ENCODE measurements around the gene SETBP1.

SETBP1 gene

DNA sequence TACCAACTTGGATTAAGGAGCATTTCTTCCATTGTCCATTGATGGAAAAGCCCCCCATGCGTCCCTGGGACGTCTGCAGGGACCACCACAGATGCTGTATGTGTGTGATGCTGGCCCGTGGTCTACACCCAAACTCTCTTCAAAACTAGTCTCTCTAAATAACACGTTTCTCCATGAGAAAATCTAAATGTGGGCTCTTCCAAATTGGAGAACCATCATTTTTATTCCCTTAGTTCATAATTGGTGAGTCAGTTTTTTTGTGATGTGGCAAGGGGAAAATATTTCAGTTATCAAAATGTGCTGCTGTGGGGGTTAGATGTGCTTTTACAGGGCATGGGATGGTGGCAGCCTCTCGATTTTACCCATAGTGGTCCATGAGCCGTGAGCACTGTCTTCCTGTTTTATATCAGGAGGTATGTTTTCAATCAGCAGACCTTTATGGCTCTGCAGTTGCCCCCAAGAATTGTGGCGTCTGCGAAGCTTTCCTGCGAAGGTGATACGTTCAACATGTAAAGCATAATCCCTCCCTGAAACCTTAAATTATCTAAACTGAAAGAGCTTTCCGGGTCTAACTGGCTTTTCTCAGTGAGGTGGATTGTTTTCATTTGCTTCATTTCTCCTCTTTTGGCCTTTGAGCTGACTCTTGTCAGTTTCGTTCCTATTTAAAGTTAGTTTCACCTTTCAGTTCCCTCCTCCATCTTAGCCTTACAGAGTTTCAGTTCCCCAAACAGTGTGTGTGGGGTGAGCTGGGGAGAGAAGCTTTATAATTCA lies 78.4 kb downstream of the SETBP1 start:
- H3K4me3 ChIP-seq, result no peak overlapping the region
- H3K4me1 ChIP-seq, result no peaks in the 10 kb centered on the region

DNA sequence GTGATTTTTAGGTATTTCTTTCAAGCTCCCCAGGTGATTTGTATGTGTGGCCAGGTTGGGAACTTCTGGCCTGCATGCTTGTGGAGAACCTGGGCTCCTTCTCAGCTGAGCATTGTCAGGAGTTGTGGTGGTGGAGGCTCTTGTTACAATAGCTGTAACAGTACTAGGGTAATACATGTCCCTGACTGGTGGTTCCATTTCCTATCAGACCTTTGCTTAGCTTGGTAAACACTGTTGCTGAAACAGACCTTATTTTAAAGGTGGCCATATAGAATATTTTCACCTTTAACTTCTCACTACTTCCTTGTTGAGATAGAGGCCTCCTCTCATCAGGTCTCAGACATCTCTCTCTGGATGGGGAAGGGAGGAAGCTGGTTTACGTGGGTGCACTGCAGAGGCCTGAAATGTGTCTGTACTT lies 79.2 kb downstream of the SETBP1 start:
- no peaks in the 10 kb centered on the region for H3K27me3 ChIP-seq (ENCODE audit: low read depth)
- in situ Hi-C loops (cut with MboI; ENCODE audit: low sequenced_read_pairs), result no loop called here
- no peaks in the 10 kb centered on the region for H3K4me1 ChIP-seq
- H3K36me3 ChIP-seq (replicated peaks), result no peaks in the 10 kb centered on the region
- DNase-seq (ENCODE audit: low spot score in 2 of 2), result no peak
- H3K9me3 ChIP-seq, result no peaks in the 10 kb centered on the region
- H3K4me3 ChIP-seq, result no peak overlapping the region

More for the DNA sequence above, 78.4 kb downstream of the SETBP1 start:
- in situ Hi-C loops (cut with MboI; ENCODE audit: low sequenced_read_pairs), result no loop called here
- Histone ChIP-seq H3K9me3 (no peaks in the 10 kb centered on the region), H3K36me3 (replicated peaks) (no peaks in the 10 kb centered on the region), H3K27me3 (ENCODE audit: low read depth) (no peaks in the 10 kb centered on the region)
- no peak for DNase-seq (ENCODE audit: low spot score in 2 of 2)

DNA sequence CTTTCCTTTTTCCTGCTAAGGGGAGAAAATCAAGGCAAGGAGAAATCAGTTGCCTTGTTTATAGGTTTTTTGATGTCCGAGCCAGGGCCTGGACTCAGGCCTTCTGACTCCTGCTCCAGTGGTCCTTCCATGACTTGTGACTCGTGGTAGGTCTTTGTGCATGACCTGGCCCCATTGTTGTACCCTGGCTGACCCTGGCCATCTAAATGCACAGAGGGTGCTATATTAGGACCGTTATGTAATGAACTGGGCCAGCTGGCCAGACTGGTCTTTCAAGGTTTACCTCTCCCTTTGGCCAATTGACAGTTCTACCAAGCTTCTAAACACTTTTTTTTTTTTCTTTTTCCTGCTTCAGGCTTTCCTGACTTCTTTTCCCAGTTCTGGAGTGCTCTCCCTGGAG lies 81.1 kb downstream of the SETBP1 start:
- in situ Hi-C loops (cut with MboI; ENCODE audit: low sequenced_read_pairs), result no loop called here
- Histone ChIP-seq H3K4me3 (no peak overlapping the region), H3K9me3 (no peaks in the 10 kb centered on the region), H3K27me3 (ENCODE audit: low read depth) (no peaks in the 10 kb centered on the region), H3K4me1 (no peaks in the 10 kb centered on the region), H3K36me3 (replicated peaks) (no peaks in the 10 kb centered on the region)
- no peak for DNase-seq (ENCODE audit: low spot score in 2 of 2)

DNA sequence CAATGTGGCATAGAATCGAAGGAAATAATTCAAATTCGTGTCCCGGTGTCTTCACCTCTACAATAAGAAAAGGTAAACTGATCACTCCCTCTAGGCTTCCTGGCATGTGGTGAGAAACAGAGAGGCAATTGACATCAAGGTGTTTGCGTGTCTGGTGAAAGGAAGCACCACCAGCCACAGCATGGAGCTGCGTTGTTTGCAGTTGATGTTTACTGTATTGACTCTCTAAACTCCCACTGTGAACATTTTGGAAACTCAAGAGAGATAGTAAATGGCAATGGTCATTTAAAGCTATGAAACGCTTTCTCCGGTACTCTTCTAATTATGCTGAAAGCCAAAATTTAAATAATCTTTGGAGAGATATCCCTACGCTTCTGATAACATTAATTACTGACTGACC lies 82.6 kb downstream of the SETBP1 start:
- in situ Hi-C loops (cut with MboI; ENCODE audit: low sequenced_read_pairs), result no loop called here
- DNase-seq (ENCODE audit: low spot score in 2 of 2), result no peak
- no peaks in the 10 kb centered on the region for H3K27me3 ChIP-seq (ENCODE audit: low read depth)
- H3K36me3 ChIP-seq (replicated peaks), result no peaks in the 10 kb centered on the region
- H3K4me3 ChIP-seq, result no peak overlapping the region
- H3K4me1 ChIP-seq, result no peaks in the 10 kb centered on the region
- no peaks in the 10 kb centered on the region for H3K9me3 ChIP-seq

DNA sequence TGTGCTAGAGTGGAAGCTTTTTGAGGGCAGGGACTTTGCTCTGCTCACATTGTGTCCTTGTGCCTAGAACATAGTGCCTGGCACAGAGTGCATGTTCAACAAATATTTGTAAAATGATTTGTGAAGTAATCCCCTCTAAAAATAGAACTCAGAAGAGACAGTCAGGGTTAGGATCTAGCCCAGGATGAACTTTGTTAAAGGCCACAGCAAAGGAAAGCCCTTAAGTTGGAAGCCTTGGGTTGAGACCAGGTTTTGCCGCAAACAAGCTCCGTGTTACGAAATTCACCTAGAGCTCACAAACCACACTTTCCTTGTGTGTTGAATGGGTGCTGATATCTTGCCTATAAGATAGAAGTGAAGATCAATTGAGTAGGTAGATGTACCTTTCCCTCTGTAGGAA lies 84.2 kb downstream of the SETBP1 start:
- H3K4me1 ChIP-seq, result no peaks in the 10 kb centered on the region
- in situ Hi-C loops (cut with MboI; ENCODE audit: low sequenced_read_pairs), result no loop called here
- no peak for DNase-seq (ENCODE audit: low spot score in 2 of 2)
- H3K4me3 ChIP-seq, result no peak overlapping the region
- no peaks in the 10 kb centered on the region for H3K27me3 ChIP-seq (ENCODE audit: low read depth)
- H3K9me3 ChIP-seq, result no peaks in the 10 kb centered on the region
- no peaks in the 10 kb centered on the region for H3K36me3 ChIP-seq (replicated peaks)

DNA sequence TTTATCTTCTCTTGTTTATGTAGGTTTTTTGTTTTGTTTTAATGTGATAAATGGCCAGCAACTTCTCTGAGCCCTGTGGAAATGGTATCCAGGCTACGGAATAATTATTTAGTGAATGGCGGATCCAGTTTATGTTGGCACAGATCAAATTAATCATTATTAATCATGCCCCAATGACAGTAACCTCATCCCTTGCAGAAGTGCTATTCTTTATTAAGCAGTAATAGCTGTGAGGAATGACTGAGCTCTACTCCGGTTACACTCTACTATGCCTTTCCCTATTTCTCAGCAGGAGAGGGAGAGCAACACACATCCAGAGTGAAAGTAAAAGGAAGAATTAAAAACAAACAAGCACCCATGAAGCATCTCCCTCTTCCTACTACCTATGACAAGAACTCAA lies 84.8 kb downstream of the SETBP1 start:
- no peak for DNase-seq (ENCODE audit: low spot score in 2 of 2)
- no peak overlapping the region for H3K4me3 ChIP-seq
- H3K36me3 ChIP-seq (replicated peaks), result no peaks in the 10 kb centered on the region
- H3K27me3 ChIP-seq (ENCODE audit: low read depth), result no peaks in the 10 kb centered on the region
- no peaks in the 10 kb centered on the region for H3K9me3 ChIP-seq
- H3K4me1 ChIP-seq, result no peaks in the 10 kb centered on the region
- in situ Hi-C loops (cut with MboI; ENCODE audit: low sequenced_read_pairs), result no loop called here

DNA sequence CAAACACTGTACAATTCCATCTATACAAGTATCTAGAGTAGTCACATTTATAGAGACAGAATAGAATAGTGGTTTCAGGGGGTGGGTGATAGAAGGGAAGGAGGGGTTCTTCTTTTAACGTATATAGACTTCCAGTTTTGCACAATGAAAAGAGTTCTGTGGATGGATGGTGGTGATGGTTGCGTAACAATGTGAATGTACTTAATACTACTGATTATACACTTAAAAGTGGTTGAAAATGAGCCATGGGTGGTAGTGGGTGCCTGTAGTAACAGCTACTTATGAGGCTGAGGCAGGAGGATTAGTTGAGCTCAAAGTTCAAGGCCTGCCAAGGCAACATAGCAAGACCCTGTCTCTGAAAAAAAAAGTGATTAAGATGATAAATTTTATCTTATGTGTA lies 85.8 kb downstream of the SETBP1 start:
- no peak overlapping the region for H3K4me3 ChIP-seq
- H3K27me3 ChIP-seq (ENCODE audit: low read depth), result no peaks in the 10 kb centered on the region
- no peaks in the 10 kb centered on the region for H3K4me1 ChIP-seq
- H3K9me3 ChIP-seq, result no peaks in the 10 kb centered on the region
- DNase-seq (ENCODE audit: low spot score in 2 of 2), result no peak
- H3K36me3 ChIP-seq (replicated peaks), result no peaks in the 10 kb centered on the region
- in situ Hi-C loops (cut with MboI; ENCODE audit: low sequenced_read_pairs), result no loop called here

DNA sequence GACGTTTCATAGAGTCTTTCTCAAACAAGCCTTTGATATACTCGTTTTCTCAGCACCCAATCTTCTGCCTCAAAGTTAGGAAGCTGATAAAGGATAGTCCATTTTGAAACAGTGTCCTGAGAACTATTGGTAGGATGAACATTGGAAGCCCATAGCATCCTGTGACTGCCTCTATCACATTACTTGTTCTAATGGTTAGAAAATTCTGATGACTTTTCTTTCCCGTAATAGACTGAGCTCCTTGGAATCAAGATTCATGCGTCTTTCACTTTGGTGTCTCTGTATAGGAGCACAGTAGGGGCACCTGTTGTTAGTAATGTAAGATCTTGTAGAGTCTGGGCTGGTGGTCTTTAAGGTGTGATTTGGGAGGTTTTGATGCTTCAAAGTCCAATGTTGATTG lies 87.1 kb downstream of the SETBP1 start:
- no peak for DNase-seq (ENCODE audit: low spot score in 2 of 2)
- in situ Hi-C loops (cut with MboI; ENCODE audit: low sequenced_read_pairs), result no loop called here
- Histone ChIP-seq H3K36me3 (replicated peaks) (no peaks in the 10 kb centered on the region), H3K27me3 (ENCODE audit: low read depth) (no peaks in the 10 kb centered on the region), H3K4me1 (no peaks in the 10 kb centered on the region), H3K9me3 (no peaks in the 10 kb centered on the region), H3K4me3 (no peak overlapping the region)

DNA sequence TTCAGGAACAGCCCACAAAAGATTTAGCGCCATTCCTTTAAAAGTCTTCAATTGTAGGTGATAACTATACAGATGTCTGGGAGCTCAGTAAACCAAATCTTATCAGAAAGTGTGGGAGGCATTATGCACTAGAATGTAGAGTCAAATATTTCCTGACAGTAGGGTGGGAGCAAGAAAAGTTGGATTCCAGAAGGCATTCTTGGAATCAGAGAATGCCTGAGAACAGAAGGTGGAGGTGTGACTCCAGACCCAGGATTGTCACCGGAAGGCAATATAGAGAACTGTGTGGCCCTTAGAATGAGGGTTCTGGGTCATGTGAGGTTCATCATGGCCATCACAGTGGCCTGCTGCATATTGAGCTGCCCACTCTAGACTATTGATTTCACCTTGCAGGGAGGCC lies 90.0 kb downstream of the SETBP1 start:
- DNase-seq (ENCODE audit: low spot score in 2 of 2), result no peak
- Histone ChIP-seq H3K36me3 (replicated peaks) (no peaks in the 10 kb centered on the region), H3K9me3 (no peaks in the 10 kb centered on the region), H3K27me3 (ENCODE audit: low read depth) (no peaks in the 10 kb centered on the region), H3K4me1 (no peaks in the 10 kb centered on the region), H3K4me3 (no peak overlapping the region)
- in situ Hi-C loops (cut with MboI; ENCODE audit: low sequenced_read_pairs), result no loop called here

DNA sequence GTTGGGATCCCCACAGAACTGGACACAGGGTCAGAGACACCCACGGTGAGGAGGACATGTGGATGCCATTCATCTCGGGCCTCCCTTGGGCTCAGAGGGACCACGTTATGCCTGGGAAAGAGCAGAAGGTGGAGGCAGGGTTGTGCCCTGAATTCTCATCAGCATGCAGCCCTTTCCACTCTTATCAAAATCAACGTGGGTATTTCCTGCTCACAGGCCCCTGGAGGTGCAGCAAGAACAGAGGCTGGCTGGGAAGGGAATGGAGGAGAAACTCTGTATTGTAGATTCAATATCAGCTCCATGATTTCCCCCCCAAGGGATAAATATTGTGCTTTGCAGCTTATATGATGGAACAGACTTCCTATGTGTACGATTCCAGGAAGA lies 90.9 kb downstream of the SETBP1 start:
- in situ Hi-C loops (cut with MboI; ENCODE audit: low sequenced_read_pairs), result no loop called here
- Histone ChIP-seq H3K27me3 (ENCODE audit: low read depth) (no peaks in the 10 kb centered on the region), H3K4me3 (no peak overlapping the region), H3K4me1 (no peaks in the 10 kb centered on the region), H3K9me3 (no peaks in the 10 kb centered on the region), H3K36me3 (replicated peaks) (no peaks in the 10 kb centered on the region)
- no peak for DNase-seq (ENCODE audit: low spot score in 2 of 2)

DNA sequence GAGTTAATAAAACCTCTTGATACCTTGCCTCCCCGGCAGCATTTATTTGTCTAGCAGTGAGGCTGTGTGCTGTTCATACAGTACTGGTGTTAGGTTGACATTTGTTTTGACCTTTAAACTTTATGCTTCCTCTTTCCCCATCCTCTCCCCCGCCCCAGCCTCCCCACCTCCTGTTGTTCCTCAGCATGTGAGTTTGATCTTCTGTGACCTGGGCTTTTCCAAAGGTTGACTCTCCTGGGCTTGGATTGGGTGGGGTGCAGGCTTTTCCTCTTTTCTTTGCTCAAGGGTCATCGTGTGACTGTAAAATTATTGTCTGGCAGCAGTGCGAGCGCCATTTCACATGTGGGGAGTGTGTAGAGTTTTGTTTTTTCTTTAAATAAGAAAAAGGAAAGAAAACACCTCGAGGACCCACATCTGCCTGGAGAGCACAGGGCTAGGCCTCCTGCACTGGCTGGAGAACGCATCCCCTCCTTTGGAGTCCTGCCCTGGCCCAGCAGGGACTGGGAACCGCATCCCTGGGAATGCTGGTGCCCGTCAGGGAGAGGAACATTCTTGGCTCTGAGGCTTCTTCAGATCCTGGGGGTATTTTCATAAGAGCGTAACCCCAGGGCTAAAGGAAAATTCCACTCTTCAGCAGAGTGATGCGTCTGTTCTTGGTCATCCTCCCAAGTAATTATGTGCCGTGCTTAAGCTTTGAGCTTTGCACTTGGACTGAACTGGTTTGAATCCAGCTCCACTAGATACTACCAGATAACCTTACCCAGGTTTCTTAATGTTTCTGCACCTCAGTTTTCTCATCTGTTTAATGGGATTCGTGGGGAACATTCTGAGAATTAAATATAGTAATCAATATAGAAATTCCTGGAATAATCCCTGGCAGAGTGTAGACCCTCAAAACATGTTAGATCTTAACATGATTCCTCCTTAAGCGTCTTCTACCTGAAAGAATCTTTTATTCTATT lies 91.5 kb downstream of the SETBP1 start:
- in situ Hi-C loops (cut with MboI; ENCODE audit: low sequenced_read_pairs), result no loop called here
- DNase-seq (ENCODE audit: low spot score in 2 of 2), result no peak
- Histone ChIP-seq H3K4me3 (no peak overlapping the region), H3K36me3 (replicated peaks) (no peaks in the 10 kb centered on the region), H3K4me1 (no peaks in the 10 kb centered on the region), H3K27me3 (ENCODE audit: low read depth) (no peaks in the 10 kb centered on the region), H3K9me3 (no peaks in the 10 kb centered on the region)

DNA sequence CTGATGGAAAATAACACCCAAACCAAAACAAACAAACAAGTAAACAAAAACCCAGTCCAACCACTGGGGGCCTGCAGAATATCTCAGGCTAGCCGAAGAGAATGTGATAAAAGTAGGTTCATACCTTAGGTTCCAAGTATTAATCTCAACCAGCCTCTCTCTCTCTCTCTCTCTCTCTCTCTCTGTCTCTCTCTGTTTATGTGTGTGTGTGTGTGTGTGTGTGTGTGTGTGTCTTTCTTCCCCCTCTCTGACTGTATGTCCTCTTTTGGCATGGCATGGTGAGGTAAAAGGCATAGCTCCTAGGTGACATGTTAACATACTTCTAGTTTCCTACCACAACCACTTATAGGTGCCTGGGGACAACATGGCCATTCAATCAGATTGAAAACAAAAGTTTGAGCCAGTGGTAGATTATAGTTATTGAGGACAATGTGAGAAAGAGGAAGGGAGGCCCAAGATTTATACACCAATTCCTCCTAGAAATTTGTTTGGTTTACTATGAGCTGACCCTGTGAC lies 93.0 kb downstream of the SETBP1 start:
- Histone ChIP-seq H3K4me1 (no peaks in the 10 kb centered on the region), H3K27me3 (ENCODE audit: low read depth) (no peaks in the 10 kb centered on the region), H3K36me3 (replicated peaks) (no peaks in the 10 kb centered on the region), H3K4me3 (no peak overlapping the region), H3K9me3 (no peaks in the 10 kb centered on the region)
- in situ Hi-C loops (cut with MboI; ENCODE audit: low sequenced_read_pairs), result no loop called here
- DNase-seq (ENCODE audit: low spot score in 2 of 2), result no peak

DNA sequence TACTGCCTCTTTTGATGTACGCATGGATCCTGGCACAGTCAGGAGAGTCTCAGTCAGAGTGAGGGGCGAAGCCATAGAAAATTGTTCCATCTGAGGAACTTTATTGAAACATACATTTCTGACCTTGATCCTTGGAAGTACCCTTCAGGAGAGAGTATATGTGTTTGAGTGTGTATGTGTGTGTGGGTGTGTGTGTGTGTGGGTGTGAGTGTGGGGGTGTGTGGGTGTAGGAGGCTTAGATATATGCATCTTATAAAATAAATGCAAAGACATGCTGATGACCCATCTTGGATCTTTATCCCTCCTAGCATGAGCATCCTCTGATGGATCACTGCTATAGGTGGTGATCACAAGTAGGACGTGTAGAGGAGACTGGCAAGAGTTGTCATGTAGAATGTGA lies 93.5 kb downstream of the SETBP1 start:
- Histone ChIP-seq H3K4me3 (no peak overlapping the region), H3K9me3 (no peaks in the 10 kb centered on the region), H3K27me3 (ENCODE audit: low read depth) (no peaks in the 10 kb centered on the region), H3K4me1 (no peaks in the 10 kb centered on the region), H3K36me3 (replicated peaks) (no peaks in the 10 kb centered on the region)
- in situ Hi-C loops (cut with MboI; ENCODE audit: low sequenced_read_pairs), result no loop called here
- DNase-seq (ENCODE audit: low spot score in 2 of 2), result no peak
